Prostate gland (tissue), 2 donors: ENCODE measurements around the gene CCDC107. TPM values are rescaled to one million over a fixed set of nuclear protein-coding genes. Genes with fewer than 3 reads are reported as not detected.

ENCODE experiments used
- DNase-seq: peaks from one replicate; pipeline ENCODE4 v3.0.0-alpha.2; 2019; ENCODE audit warnings: low spot score
- H3K27ac ChIP-seq, 2 donors: fragments of 200-600 bp; sonication (generic); 2 replicates each; pipeline ENCODE4 v1.5.1; 2017 to 2019
- H3K27me3 ChIP-seq: fragments of 200-600 bp; sonication (generic); replicated peaks from 2 replicates; pipeline ENCODE4 v1.5.1; 2019; ENCODE audit not compliant: insufficient read depth
- H3K36me3 ChIP-seq, 2 donors: fragments of 200-600 bp; sonication (generic); 1 replicate in 1 of 2; 2 replicates in 1 of 2; pipeline versions ENCODE4 v1.5.1 to v1.8.1; 2017 to 2019
- H3K4me1 ChIP-seq: fragments of 200-600 bp; sonication (generic); replicated peaks from 2 replicates; pipeline ENCODE4 v1.5.1; 2019
- H3K4me3 ChIP-seq, 2 donors: fragments of 200-600 bp; sonication (generic); 2 replicates each; pipeline ENCODE4 v1.5.1; 2017 to 2019
- H3K9me3 ChIP-seq: fragments of 200-600 bp; sonication (generic); 2 replicates; pipeline ENCODE4 v1.5.1; 2017
- CTCF ChIP-seq, 4 experiments: fragments of 200-600 bp in 2 of 4; fragments of 450-650 bp in 2 of 4; sonication (generic) in 2 of 4; IDR thresholded peaks; 1 replicate in 3 of 4; 2 replicates in 1 of 4; pipeline ENCODE4 v1.5.1; 2016 to 2019; ENCODE audit warnings: antibody characterized with exemption in 4 of 4, mild to moderate bottlenecking in 2 of 4, moderate library complexity in 2 of 4
- POLR2A ChIP-seq: fragments of 450-650 bp; IDR thresholded peaks from one replicate; pipeline ENCODE4 v1.6.1; 2016; ENCODE audit warnings: antibody characterized with exemption, mild to moderate bottlenecking
- POLR2AphosphoS5 ChIP-seq: sonication (generic); formaldehyde crosslinking; IDR thresholded peaks from one replicate; pipeline ENCODE4 v1.6.1; 2017; ENCODE audit warnings: antibody characterized with exemption
- WGBS: methylation state at CpG from one replicate; pipeline ENCODE4 v1.1.5; 2018; 5-methylcytosine and 5-hydroxymethylcytosine counted together
- intact Hi-C: fragments of 100-400 bp; cut with DNase I; formaldehyde crosslinking; loops from one replicate; pipeline ENCODE4 v1.14.2; 2022
- total RNA-seq, 2 donors: library from RNA; depleted of rRNA; stranded (reverse); fragments of >200 nt; gene quantifications; one replicate each; pipeline ENCODE4 v1.1.0, GENCODE V29; 2016

The CCDC107 gene
- total RNA-seq, 2 donors from 2014 or later: 22.8 to 26.2 TPM

GRCh38 chr9:35666045-35666444, 8.0 kb downstream of the CCDC107 start:
- H3K27ac ChIP-seq: no peak overlapping the region
- H3K36me3 ChIP-seq: no peaks in the 10 kb centered on the region
- DNase-seq: no peak
- no peaks in the 10 kb centered on the region for H3K4me1 ChIP-seq
- intact Hi-C loops: no loop called here
- 82% methylated on average over 1 of the region's 1 CpG for WGBS
- no peak overlapping the region for H3K4me3 ChIP-seq
- TF ChIP-seq POLR2A: no peak
- TF ChIP-seq CTCF (IDR thresholded peaks at IDR 0.05): no peak
- no peak for TF ChIP-seq POLR2AphosphoS5
- no peaks in the 10 kb centered on the region for H3K9me3 ChIP-seq
- H3K27me3 ChIP-seq: no peaks in the 10 kb centered on the region

GRCh38 chr9:35666549-35666948, 8.5 kb downstream of the CCDC107 start:
- H3K27ac ChIP-seq: no peak overlapping the region
- TF ChIP-seq POLR2AphosphoS5: no peak
- no peak for TF ChIP-seq CTCF (IDR thresholded peaks at IDR 0.05)
- no peak for TF ChIP-seq POLR2A
- no peaks in the 10 kb centered on the region for H3K27me3 ChIP-seq
- intact Hi-C loops: no loop called here
- 89% methylated on average over 5 of the region's 5 CpGs for whole genome bisulfite sequencing
- no peaks in the 10 kb centered on the region for H3K4me1 ChIP-seq
- no peak overlapping the region for H3K4me3 ChIP-seq
- DNase-seq: no peak
- H3K36me3 ChIP-seq: no peaks in the 10 kb centered on the region
- no peaks in the 10 kb centered on the region for H3K9me3 ChIP-seq

- no peak for DNase-seq
- 96% methylated on average over 3 of the region's 3 CpGs for WGBS
- Histone ChIP-seq H3K4me3 (no peak overlapping the region), H3K27me3 (no peaks in the 10 kb centered on the region), H3K27ac (no peak overlapping the region), H3K36me3 (no peaks in the 10 kb centered on the region), H3K4me1 (no peaks in the 10 kb centered on the region), H3K9me3 (no peaks in the 10 kb centered on the region)
- TF ChIP-seq CTCF (IDR thresholded peaks at IDR 0.05) (no peak), POLR2AphosphoS5 (no peak), POLR2A (no peak)
- intact Hi-C loops: no loop called here
Measured at GRCh38 chr9:35667939-35668338, 9.8 kb downstream of the CCDC107 start.

- Histone ChIP-seq H3K4me1 (no peaks in the 10 kb centered on the region), H3K27me3 (no peaks in the 10 kb centered on the region), H3K4me3 (no peak overlapping the region), H3K9me3 (no peaks in the 10 kb centered on the region), H3K36me3 (no peaks in the 10 kb centered on the region), H3K27ac (peak overlapping the region in 1 of 2 donors; percentile 11)
- TF ChIP-seq POLR2A (no peak), CTCF (IDR thresholded peaks at IDR 0.05) (no peak), POLR2AphosphoS5 (no peak)
- WGBS: 53% methylated on average over 6 of the region's 6 CpGs
- intact Hi-C loops: no loop called here
- DNase-seq: no peak
Measured at GRCh38 chr9:35669331-35670145, 11.4 kb downstream of the CCDC107 start.
